Stimulated activated CD8-positive, alpha-beta memory T cell treated with anti-CD3 and anti-CD28 coated beads, Interleukin-7, amount 100 ng/mL, for 48 hours (primary cell): ENCODE measurements around the gene RECQL5.

Source experiments
- DNase-seq, 2 donors: peaks; one replicate each; pipeline ENCODE4 v3.0.0-alpha.2; 2020; ENCODE audit warnings: low read depth in 1 of 2; ENCODE audit errors: extremely low read depth in 1 of 2

Gene RECQL5

GRCh38 chr17:75666959-75667790, at the start of gene RECQL5, which contains the start of gene SAP30BP:
TSS of gene RECQL5 (minus strand) at chr17:75667154. CDS start at chr17:75666557, 597 bp downstream.
TSS of gene SAP30BP (plus strand) at chr17:75667338. CDS start at chr17:75667373, 35 bp downstream.
- peak; percentile 94 to 97 for DNase-seq

DNA sequence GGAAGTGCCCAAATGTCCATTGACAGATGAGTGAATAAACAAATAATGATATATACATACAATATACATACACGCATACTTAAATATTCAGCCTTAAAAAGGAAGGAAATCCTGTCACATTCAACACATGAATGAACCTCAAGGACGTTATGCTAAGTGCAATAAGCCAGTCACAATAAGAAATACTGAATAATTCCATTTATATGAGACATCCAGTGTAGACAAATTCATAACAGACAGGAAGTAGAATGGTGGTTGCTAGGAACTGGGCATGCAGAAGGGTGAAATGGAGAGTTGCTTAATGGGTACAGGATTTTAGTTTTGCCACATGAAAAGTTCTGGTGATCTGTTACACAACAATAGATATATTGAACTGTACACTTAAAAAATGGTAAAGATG, 45.5 kb upstream of the RECQL5 start:
- no peak for DNase-seq

GRCh38 chr17:75707079-75707571, 40.2 kb upstream of the RECQL5 start:
- DNase-seq = no peak

DNA sequence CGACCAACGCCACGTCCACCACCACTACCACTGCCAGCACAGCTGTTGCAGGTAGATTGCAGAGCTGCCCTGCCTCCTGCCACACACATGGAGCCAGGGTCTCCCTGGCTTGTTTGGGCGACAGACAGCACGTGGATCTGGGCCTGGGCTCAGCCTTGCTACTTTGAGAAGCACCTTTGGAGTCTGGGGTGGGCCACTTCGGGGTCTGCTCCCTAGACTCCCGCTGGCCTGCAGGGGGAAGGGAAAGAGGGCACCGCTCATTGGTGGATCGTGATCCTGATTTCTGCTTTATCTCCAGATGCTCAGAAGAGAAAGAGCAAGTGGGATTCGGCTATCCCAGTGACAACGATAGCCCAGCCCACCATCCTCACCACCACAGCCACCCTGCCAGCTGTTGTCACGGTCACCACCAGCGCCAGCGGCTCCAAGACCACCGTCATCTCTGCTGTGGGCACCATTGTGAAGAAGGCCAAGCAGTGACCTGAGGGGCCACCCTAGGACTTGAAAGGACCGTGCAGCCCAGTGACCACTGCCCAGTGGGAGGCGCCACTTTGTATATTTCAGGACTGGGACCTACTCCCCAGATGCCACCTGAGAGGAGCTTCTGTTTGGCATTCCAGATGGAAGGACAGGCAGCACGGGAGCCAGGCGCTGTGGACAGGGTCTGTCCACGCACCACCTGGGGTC, 39.2 kb upstream of the RECQL5 start:
- no peak for DNase-seq

DNA sequence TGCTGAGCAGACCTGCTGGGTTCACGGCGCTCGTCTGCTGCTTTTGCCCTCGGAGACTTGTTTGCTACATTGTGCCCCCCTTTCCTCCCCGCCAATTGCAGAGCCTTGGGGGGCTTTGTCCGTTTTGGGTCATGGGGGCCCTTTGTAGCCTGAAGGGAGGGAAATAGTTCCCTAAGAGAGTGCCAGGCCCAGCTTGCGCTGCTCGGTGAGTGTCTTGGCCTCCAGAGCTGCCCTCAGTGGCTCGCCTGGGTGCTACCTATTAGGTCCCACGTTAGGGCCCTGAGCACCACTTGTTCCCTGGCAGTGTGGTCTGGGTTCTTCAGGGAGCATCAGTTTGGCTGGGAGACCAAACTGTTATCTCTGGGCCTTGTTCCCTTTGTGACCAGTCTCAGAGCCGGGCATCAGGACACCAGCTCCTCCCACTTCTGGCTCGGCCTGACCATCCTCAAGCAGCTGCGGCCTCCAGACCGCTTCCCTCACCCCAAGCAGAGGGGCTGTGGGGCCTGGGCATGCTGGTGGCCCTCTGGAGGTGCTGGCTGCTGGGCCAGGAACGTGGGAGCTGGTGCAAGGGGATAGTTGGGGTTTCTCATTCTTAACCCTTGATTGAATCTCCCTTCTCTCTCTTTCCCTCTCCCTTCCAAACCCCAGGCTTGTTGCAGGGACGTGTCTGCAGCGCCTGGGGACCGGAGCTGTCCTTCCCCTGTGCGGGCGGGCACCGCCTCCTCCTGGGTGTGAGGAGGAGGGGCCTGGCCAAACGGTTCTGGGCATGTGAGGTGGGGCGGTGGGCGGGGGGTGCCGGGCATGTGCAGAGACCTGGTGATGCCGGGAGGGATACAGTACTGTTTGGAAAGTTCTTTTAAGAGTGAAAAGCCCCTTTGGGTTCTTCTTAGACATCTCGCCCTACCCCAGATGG, 38.3 kb upstream of the RECQL5 start:
- no peak for DNase-seq

- no peak for DNase-seq
These were observed 36.6 kb upstream of the RECQL5 start for GRCh38 chr17:75703591-75703990.

GRCh38 chr17:75703191-75703590, 36.2 kb upstream of the RECQL5 start:
- DNase-seq = no peak

GRCh38 chr17:75701288-75701687, 34.3 kb upstream of the RECQL5 start:
- no peak for DNase-seq

DNA sequence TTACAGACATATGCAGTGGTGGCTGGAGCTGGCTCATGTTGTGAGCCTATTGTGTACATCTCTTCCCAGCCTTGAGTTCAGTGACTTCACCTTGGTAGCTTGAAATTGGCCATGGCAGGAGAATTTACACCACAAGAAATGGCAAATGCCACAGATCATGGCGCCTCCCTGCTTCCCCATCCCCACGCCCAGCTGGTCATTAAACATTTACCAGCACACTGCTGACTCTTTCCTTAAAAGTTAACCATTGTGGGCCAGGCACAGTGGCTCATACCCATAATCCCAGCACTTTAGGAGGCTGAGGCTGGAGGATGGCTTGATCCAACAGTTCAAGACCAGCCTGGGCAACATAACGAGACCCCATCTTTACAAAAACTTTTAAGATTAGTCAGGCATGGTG, 31.7 kb upstream of the RECQL5 start:
- no peak for DNase-seq

- DNase-seq = no peak
These were observed 30.8 kb upstream of the RECQL5 start for GRCh38 chr17:75697651-75698291.

- DNase-seq = no peak
These were observed 28.9 kb upstream of the RECQL5 start for GRCh38 chr17:75695830-75696271.

- no peak for DNase-seq
These were observed 28.3 kb upstream of the RECQL5 start for GRCh38 chr17:75695141-75695829.

GRCh38 chr17:75694536-75694935, 27.6 kb upstream of the RECQL5 start:
- DNase-seq = no peak

DNA sequence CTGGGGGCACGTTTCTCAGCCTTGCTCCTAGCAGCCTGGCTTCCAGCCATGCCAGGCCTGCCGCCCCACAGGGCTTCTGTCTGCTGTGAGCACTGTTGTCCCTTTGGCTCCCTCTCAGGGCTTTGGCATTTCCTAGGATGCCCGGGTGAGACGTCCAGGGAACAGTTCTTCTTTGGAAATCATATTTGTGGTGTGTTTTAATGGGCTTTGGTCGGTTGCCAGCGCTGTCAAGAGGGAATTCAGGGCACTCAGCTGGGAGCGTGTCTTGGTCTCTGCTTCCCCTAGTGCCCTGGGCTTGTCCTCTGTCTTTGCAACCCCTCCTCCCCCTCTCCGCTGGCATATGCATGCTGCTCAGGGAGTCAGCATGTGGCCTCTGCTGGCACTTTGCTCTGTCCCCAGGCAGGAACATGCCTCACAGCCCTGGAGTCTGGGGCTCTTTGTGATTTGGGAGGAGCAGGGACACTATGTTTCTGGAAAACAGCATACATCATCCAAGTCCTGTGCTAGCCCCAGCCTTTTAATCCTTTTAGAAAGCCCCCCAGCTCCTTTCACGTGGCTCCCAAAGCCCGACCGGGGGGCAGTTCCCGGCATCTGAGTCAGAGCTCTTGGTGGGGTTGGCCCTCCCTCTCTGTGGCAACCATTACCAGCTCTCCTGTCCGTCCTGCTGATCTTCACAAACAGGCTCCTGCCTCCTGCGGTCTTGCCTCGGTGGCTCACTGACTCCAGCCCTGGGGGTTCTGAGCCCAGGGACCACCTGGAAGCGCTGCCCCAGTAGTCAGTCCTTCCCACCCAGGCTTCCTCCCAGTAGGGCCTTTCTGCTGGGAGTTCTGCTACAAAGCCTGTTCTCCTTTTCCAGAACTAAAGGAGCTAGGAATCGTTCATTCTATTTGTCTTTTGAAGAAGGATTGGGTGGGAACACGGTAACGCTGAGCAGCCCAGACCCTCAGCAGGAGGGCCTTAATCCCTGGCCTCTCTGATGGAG, 26.8 kb upstream of the RECQL5 start:
- no peak for DNase-seq

DNA sequence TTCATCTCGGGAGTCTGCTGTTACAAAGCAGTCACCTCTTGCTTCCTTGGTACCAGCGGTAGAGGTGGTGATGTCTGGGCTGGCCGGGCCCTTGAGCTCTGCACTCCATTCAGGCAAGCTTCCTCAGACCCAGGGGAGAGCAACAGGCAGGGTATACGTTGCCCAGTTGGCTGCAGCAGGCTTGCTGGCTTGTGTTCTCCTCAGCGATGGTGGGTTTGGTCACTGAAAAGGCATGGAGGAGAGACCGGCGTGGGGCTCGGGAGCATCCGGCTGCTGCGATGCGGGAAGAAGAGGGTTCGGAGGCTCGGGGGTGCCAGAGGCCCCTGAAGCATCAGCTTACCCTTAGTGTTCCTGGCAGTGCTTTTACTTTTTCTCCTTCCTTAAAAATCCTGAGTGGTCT, 26.0 kb upstream of the RECQL5 start:
- no peak for DNase-seq

DNA sequence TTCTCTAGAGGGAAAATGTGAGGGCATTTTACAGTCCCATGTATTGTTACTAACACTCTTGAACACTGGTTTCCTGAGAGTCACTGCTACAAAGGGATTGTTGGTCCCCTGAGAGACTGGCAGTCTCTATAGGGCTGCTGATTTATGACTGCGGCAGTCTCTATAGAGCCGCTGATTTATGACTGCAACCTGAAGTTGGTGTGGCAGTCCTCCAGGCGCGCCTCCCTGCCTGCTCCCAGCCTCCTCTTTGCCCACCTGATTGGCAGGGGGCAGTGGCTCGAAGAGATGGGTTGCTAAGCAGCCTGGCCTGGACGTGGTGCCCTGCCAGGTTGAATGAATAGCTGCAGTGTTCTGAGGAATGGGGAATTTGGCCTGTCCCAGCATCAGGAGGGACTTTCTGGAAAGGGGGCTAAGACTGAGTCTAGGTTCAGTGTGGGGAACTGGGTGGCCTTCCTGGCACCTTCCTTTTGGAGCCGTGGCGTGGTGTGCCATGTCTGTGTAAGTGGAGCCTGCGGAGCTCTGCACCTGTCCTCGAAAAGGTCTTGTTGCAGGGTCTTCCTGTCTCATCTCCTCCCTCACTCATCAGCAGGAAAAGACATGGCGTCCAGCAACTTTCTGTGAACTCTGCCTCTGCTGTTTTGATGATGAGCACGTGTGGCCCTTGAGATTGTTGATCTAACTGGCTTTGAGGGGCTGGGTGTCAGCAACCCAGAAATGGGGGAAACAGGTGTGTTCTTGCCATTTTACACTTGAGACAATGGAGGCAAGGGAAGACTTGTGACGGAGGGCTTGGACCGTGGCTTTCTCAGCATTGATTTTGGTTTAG, 25.1 kb upstream of the RECQL5 start:
- DNase-seq = no peak

DNA sequence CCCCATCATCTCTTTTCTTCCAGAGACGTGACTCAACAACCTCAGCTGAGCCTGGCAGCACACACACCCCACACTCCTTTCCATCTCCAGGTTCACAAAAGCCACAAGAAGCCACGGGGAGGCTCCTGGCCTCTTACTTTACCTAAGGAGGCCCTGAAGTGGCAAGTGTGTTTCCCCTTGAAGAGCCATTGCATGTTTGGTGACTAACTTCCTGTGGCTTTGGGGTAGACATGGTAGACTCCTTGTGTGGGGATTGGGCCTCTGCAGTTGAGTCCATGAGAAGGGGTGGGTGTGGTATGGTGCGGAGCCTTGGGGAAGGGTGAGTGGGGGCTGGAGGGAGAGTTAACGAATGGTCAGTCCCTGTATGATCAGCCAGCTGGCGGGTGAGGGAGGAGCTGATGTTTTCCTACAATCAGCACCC, 24.4 kb upstream of the RECQL5 start:
- DNase-seq = peak; percentile 52 to 68

- DNase-seq = peak in 1 of 2 donors; percentile 32
These were observed 22.5 kb upstream of the RECQL5 start for GRCh38 chr17:75689441-75689873.
